Heart left ventricle (tissue), 13 donors: Measurements from ENCODE around the gene ZNF366.

Experiments used
- POLR2A ChIP-seq, 2 donors: fragments of 450-650 bp; IDR thresholded peaks; one replicate each; pipeline ENCODE4 v1.6.1; 2017; ENCODE audit warnings: antibody characterized with exemption in 2 of 2, mild to moderate bottlenecking in 2 of 2, moderate library complexity in 2 of 2
- TF ChIP-seq, protein P1 (sequence below), 12 donors: fragments of 200-600 bp; sonication (generic) in 4 of 12; IDR thresholded peaks; one replicate each; pipeline versions ENCODE4 v1.5.0 to v1.8.0; 2018 to 2022; ENCODE audit warnings: antibody characterized with exemption in 12 of 12, mild to moderate bottlenecking in 5 of 12
- donor health status: ischemic (EF 13 %, LVEDD 7.1; RV severe dilation, severe dysfunction).
- donor health status: DM: no; HTN: yes; CAD: no.
- donor health status: DM: no; HTN: no; CAD: no.
- donor health status: ischemic (EF 25% LVEDD 6.9; RV normal size, moderate dysfunction).
- donor health status: ischemic (EF 25% LVEDD 5.7; RV mildly dilated, moderate dysfunction).
- donor health status: ischemic (EF 35%, LVEDD 5.7; RV mildly dilated, moderate dysfunction).
- donor health status: nonischemic (EF 11% LVEDD 7.7; RV severe dilation, severe dysfunction).
- donor health status: DM: yes; HTN: yes; CAD: no.
- donor health status: PGD.
- donor health status: ischemic (EF 29% LVEDD 5.4; RV normal size, mild dysfunction).
- donor health status: nonischemic (EF 23%, LVEDD 6.1; RV moderate dilation, normal function).

DNA sequence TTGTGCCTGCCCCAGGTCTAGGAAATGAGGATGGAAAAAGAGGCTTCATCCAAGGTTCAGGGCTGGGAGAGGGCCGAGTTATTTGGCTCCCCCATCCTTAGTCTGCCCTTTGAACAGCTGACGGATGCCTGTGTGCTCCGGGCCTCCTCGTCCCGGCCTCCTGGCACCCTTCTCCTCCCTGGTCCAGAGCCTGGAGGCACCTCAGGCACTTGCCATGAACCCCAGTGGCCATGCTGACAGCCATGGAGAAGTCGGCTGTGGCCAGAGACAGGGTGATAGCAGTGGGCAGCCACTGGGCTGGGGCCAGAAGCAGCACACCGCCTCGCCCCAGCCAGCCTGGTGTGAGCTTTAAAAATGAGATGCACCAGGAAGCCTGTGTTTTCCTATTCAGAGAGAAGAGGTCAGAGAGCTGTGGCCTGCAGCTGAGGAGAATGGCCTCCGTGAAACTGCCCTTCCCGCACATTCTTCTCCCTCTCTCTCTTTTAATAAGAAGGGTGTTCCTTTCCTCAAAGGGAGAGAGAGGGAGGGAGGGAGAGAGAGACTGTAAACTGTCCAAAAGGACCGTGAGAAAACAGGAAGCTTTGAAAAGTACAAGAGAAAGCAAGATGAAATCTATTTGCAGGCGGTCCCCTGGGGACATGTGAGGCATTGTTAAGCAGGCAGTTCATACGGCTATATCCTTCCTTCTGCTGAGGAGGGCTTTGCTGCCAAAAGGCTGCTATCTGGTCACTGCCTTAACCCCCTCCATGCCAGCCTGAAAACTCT lies 55.3 kb downstream of the ZNF366 start:
- TF ChIP-seq, protein P1, sequence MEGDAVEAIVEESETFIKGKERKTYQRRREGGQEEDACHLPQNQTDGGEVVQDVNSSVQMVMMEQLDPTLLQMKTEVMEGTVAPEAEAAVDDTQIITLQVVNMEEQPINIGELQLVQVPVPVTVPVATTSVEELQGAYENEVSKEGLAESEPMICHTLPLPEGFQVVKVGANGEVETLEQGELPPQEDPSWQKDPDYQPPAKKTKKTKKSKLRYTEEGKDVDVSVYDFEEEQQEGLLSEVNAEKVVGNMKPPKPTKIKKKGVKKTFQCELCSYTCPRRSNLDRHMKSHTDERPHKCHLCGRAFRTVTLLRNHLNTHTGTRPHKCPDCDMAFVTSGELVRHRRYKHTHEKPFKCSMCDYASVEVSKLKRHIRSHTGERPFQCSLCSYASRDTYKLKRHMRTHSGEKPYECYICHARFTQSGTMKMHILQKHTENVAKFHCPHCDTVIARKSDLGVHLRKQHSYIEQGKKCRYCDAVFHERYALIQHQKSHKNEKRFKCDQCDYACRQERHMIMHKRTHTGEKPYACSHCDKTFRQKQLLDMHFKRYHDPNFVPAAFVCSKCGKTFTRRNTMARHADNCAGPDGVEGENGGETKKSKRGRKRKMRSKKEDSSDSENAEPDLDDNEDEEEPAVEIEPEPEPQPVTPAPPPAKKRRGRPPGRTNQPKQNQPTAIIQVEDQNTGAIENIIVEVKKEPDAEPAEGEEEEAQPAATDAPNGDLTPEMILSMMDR (IDR thresholded peaks at IDR 0.05): no peak
- TF ChIP-seq POLR2A (IDR thresholded peaks at IDR 0.05): no peak
